Testis (tissue), 2 donors: Measurements from ENCODE around the gene PACSIN2.

Experiments
- CTCF ChIP-seq, 3 experiments: fragments of 450-650 bp in 2 of 3; fragments of 200-600 bp in 1 of 3; sonication (generic) in 1 of 3; IDR thresholded peaks; one replicate each; pipeline ENCODE4 v1.5.1; 2016 to 2019; ENCODE audit warnings: antibody characterized with exemption in 3 of 3, mild to moderate bottlenecking in 2 of 3, moderate library complexity in 1 of 3
- POLR2A ChIP-seq: fragments of 450-650 bp; IDR thresholded peaks from one replicate; pipeline ENCODE4 v1.6.1; 2017; ENCODE audit warnings: antibody characterized with exemption, mild to moderate bottlenecking, moderate library complexity

- TF ChIP-seq POLR2A (no peak), CTCF (IDR thresholded peaks at IDR 0.05) (no peak)
These were observed 44.9 kb downstream of the PACSIN2 start for GRCh38 chr22:42970029-42970428.
